Mononuclear cell (primary cell): ENCODE results near the gene DENND6B. TPM values are rescaled to one million over a fixed set of nuclear protein-coding genes. Genes with fewer than 3 reads are reported as not detected.

Source experiments
- H3K27me3 ChIP-seq: 2 replicates; pipeline ENCODE4 v1.6.0; 2011; ENCODE audit warnings: low read length, control low read depth; ENCODE audit not compliant: insufficient read depth
- H3K4me1 ChIP-seq: 2 replicates; pipeline ENCODE4 v1.5.1; 2011; ENCODE audit warnings: mild to moderate bottlenecking, low read length, control low read depth; ENCODE audit not compliant: insufficient read depth
- H3K4me3 ChIP-seq: 2 replicates; pipeline ENCODE4 v1.5.1; 2011; ENCODE audit warnings: mild to moderate bottlenecking, low read length, moderate library complexity
- H3K9me3 ChIP-seq: 2 replicates; pipeline ENCODE4 v1.5.1; 2011; ENCODE audit warnings: low read depth, mild to moderate bottlenecking, control low read depth, low read length
- total RNA-seq: library from RNA; depleted of rRNA; stranded (reverse); fragments of >200 nt; gene quantifications from one replicate; pipeline ENCODE4 v1.2.3, GENCODE V29; 2012

The DENND6B gene
- total RNA-seq, 1 donor, result 1.0 TPM

DNA sequence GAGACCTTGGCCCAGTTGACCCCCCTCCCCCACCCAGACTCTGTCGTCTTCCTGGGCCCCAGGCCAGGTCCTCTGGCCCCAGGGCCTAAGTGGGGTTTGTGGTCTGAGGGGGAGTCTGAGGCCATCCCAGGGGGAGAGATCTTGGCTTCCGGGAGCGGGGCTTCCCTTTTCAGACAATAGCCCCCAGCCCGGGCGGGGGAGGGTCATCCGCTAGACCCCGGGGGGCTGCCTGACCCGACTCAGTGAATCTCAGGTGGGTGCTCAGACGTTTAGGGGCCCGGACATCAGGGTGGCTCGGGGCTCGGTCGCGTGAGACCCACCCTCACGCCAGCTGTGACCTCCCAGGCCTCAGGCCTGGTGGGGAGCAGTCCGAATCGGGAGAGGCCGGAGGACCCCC is 57.2 kb downstream of the DENND6B start:
- Histone ChIP-seq H3K9me3 (no peaks in the 10 kb centered on the region), H3K4me1 (peaks cover 18% of the 10 kb centered on the region), H3K4me3 (no peak overlapping the region), H3K27me3 (peaks cover 17% of the 10 kb centered on the region)

DNA sequence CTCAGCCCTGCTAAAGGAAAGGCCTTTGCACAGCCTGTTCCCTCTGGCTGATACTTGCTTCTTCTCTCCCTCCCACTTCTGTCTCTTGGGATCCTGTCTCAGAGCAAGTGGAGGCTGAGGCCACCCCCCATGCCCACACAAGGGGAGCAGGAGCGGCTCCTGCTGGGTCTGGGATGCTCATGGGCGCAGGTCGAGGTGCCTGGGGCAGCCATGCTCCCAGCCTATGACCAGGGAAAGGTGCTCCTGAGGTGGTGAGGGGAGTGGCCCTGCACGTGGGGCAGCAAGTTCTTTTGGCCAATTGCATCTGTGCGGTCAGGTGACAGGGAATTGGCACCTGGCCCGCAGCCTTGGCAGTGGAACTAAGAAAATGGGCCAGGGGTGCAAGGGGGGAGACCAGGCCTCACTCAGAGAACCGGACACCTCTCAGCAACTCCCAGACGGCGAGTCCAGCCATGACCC is 58.1 kb downstream of the DENND6B start:
- Histone ChIP-seq H3K4me3 (no peak overlapping the region), H3K27me3 (peaks cover 17% of the 10 kb centered on the region), H3K4me1 (peaks cover 18% of the 10 kb centered on the region)

DNA sequence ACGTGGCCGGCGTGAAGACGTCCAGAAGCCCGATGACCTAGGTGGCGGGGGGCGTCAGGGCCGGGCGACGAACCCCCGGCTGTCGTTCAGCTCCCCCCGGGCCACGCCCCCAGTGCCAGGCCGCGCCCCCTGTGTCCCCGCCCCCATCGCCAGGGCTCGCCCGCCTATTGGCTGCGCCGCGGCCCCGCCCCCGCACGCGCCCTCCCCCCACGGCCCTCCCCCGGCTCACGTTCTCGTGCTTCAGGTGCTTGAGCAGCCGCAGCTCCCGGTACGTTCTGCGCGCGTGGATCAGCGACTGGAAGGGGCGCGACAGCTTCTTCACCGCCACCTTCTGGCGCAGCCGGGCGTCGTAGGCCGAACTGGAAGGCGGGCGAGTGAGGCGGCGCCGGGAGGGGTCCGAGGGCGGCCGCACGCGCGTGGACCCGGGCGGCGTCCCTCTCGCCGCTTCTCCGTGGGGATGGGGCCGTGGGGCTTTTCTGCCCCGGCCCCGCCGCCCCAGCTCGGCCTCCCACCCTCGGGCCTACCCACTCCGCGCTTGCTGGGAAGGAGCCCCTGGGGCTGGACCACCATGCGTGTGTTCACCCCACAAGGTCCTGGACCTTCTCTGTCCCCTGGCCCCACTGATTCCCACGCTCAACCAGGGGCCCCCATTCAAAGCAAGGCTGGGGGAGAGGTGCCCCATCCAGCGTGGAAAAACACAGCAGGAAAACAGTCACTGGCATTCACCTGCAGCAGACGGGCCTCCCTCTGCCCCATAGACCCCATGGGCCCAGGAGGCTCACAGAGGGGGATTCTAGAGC is 59.0 kb downstream of the DENND6B start:
- no peak overlapping the region for H3K4me3 ChIP-seq
- H3K27me3 ChIP-seq, result peaks cover 21% of the 10 kb centered on the region

More for the DNA sequence above, 58.1 kb downstream of the DENND6B start:
- H3K9me3 ChIP-seq, result no peaks in the 10 kb centered on the region

DNA sequence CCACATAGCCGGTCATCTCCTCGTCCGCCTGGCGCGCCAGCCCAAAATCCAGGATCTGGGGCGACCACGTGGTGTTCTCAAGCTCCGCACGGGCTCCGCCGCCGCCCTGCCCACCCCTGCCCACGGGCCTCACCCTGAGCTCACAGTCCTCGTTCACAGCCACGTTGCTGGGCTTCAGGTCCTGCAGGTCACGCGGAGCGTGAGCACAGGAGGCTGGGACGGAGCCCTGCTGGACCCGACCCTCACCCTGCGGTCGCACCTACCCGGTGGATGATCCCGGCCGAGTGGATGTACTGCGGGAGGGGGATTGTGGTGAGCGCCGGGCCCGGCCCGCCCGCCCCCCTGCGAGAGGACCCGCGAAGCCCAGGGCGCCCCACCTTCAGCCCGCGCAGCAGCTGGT is 59.8 kb downstream of the DENND6B start:
- Histone ChIP-seq H3K4me1 (peaks cover 21% of the 10 kb centered on the region), H3K27me3 (peaks cover 27% of the 10 kb centered on the region), H3K9me3 (no peaks in the 10 kb centered on the region), H3K4me3 (no peak overlapping the region)

More for the DNA sequence above, 59.0 kb downstream of the DENND6B start:
- Histone ChIP-seq H3K4me1 (peaks cover 18% of the 10 kb centered on the region), H3K9me3 (no peaks in the 10 kb centered on the region)

DNA sequence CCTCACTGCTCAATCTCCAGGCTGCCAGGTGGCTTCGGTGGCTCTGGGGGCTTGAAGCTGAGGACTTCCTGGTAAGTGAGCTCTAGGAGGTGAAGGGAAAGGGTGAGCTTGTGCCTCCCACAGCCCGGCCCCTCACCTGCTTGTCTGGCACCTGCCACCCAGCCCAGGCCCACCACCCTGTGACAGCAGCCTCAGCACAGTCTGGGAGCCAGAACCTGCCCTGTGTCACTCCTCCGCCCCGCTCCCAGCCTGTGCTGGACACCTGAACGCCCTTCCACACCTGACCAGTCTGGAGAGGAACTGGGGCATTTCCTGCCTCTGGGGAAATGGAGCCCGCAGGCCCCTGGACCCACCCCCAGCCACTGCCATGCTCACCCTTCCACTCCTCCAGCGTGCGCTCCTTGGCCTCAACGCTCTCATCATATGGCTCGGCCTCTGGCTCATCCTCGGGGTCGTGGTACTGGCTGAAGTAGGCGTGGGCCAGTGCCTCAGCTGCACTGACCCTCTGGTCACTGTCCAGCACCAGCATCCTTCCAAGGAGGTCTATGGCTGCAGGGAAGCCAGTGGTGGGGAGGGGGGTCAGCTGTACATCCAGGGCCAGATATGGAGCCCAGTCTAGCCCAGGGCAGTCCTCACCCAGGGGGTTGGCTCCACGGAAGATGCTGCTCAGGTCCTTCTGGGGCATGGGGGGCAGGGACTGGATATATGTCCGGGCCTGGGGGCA is 61.7 kb downstream of the DENND6B start:
- Histone ChIP-seq H3K27me3 (peaks cover 20% of the 10 kb centered on the region), H3K4me3 (no peak overlapping the region), H3K4me1 (peaks cover 8% of the 10 kb centered on the region), H3K9me3 (no peaks in the 10 kb centered on the region)

DNA sequence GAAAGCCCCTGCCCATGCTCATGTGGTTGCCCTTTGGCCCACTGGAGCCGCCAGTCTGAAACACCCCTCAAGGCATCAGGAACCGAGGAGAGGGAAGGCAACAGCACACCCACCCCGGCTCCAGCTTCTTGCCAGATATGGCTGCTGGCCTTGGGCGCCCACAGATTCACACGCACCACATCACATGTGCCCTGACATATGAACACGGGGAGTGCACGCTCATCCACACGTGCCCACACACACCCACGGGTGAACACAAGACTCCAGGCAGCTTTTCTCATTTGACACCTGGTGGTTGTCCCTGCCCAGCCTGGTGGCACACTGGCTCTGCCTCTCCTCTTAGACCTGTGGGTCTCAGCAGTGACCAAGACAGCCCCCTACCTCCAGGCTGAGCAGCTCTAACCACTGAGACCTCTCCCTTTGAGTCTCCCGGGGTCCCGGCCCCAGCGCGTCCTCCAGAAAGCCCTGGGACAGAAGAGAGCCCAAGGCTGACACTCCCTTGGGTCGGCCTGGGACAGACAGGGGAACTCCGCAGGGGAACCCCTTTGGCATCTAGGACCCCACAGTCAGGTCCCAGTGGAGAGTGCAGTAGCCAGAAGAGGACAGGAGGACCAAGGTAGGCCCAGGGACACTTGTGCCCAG is 62.6 kb downstream of the DENND6B start:
- H3K4me3 ChIP-seq, result no peak overlapping the region
- H3K9me3 ChIP-seq, result no peaks in the 10 kb centered on the region
- H3K4me1 ChIP-seq, result peaks cover 4% of the 10 kb centered on the region
- H3K27me3 ChIP-seq, result peaks cover 16% of the 10 kb centered on the region

DNA sequence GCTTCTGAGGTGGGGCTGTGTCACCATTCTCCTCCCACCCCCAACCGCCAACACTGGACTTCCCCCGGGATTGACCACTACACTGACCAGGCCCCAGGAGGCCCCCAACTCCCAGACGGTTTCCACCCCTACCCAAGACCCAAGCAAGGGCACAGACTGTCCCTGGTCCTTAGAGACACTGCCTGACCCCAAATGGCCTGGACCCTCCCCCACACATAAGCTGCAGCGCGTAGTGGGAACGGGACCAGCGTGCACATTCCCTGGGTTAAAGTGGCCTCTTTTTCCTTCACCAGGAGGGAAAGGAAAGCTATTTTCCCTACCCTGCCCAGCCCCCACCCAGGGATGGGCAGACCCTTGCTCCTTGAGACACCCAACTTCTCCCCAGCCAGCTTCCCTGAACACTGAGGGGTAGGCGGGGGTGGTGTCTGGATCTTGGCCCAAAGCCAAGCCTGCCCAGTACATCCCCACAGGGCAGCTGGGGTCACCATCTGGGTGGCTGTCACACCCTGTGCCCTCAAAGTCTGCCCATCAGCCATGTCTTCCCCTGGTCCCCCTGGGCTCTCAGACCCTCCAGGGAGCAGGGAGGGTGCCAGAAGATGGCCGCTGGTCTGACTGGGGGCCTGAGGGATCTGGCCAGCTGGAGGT is 63.7 kb downstream of the DENND6B start:
- H3K4me1 ChIP-seq, result peaks cover 4% of the 10 kb centered on the region
- H3K27me3 ChIP-seq, result peaks cover 13% of the 10 kb centered on the region
- no peak overlapping the region for H3K4me3 ChIP-seq
- no peaks in the 10 kb centered on the region for H3K9me3 ChIP-seq

DNA sequence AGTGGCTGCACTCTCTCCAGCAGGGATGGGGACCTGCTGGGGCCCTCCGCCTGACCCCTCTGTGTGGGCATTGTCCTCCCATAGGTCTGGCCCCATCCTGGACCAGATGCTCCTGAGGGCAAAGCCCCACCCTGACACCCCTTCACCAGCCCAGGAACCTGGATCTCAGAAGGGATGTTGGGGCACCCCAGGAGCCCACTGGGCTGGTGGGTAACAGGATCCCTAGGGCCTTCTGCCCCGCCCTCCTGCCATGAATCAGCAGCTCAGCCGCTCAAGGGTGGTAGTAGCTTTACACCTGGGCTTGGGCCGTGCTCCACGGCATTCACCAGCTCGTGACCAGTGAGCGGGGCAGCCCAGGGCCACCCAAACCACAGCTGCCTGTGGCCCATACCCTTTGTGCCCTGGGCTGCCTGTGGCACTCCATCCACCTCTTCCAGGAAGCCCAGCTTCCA is 64.3 kb downstream of the DENND6B start:
- H3K27me3 ChIP-seq, result peaks cover 13% of the 10 kb centered on the region
- no peak overlapping the region for H3K4me3 ChIP-seq
- H3K9me3 ChIP-seq, result no peaks in the 10 kb centered on the region
- peaks cover 4% of the 10 kb centered on the region for H3K4me1 ChIP-seq

DNA sequence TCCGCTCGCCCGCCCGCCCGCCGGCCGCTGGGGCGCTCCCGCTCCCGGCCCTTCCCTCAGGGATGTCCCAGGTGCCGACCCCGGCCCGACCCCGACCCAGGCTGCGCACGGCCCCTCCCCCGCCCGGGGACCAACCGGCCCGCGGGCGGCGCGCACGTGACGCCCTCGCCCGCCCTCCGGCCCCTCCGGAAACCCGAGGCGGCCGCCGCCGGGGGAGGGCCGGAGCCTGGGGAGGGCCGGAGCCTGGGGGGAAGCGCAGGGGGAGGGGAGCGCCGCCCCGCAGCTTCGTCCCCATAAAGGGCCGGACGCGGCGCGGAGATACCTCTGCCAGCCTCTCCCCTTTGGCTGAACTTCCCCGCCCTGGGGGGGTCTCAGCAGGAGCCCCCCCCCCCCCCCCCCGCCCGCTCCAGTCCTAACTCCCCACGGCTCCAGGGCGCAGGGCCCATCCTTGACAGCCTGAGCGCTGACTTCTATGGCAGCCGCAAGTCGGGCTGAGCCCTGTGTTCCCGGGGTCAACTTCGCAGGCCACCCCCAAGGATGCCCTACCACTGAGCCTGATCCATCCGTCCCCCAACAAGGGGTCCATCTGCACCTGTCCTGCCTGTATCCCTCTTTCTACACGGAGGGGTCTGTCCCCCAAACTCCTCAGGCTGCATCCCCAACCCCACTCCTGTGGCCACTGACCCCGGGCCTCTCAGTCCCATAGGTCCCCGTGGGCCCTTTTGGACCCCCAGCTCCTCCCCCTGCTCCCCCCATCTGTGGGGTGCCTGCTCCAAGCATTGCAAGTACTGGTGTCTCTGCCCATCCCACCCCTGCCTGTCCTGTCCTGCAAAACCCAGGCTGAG is 65.0 kb downstream of the DENND6B start, which contains the start of gene MAPK12:
TSS of gene MAPK12 (minus strand) at position 69 of the 845 bp plus-strand sequence. CDS start 174 bp downstream, outside the sequence.
- H3K9me3 ChIP-seq, result no peaks in the 10 kb centered on the region
- H3K4me3 ChIP-seq, result no peak within 1 kb of the TSS
- peaks cover 13% of the 10 kb centered on the region for H3K27me3 ChIP-seq
- peaks cover 4% of the 10 kb centered on the region for H3K4me1 ChIP-seq

DNA sequence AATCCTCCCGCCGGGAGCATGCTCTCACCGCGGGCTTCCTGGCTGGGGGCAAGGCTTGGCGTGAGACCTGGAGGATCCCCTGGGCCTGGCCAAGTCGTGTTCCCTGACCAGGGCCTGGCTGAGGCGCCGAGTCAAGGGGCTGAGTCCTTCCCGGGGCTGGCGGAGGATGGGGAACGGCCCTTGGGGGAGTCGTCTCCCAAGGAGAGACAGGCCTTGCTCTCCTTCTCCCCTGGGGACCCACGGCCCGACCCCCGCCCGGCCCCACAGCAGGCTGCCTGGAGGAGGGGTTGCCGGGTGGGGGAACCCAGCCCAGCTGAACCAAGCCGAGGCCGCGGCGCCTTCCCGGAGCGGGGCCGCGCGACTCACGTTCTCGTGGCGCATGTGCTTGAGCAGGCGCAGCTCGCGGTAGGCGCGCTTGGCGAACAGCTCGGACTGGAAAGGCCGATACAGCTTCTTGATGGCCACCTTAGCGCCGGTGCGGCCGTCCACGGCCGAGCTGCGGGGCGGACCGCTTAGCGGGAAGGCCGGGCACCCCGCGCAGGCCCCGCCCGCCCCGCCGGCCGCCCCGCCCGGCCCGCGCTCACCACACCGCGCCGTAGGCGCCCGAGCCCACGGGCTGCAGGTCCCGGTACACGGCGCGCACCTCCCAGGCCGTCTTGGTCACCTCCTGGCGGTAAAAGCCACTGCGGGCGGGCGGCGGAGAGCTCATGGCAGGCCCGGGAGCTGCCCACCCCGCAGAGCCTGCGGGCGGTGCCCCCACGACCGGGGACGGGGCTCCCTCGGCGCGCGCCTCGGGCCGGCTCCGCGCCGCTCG is 65.8 kb downstream of the DENND6B start:
- peaks cover 4% of the 10 kb centered on the region for H3K4me1 ChIP-seq
- no peaks in the 10 kb centered on the region for H3K9me3 ChIP-seq
- H3K27me3 ChIP-seq, result peaks cover 13% of the 10 kb centered on the region
- H3K4me3 ChIP-seq, result no peak overlapping the region

DNA sequence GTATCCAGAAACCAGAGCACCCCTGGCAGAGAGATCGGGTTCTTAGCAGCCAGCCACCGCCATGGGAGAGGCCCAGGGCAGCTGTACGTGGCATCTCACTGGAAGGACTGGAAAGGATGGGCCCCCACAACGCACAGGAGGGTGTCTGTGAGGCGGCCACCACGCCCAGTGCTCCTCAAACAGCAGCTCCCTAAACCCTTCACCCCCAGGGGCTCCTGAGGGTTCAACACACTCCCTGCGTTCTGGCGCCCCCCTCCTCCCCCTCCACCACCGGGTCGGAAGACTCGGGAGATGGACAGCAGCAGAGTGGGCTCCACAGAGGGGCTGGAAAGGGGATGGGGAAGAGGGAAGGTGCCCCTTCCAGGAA is 66.4 kb downstream of the DENND6B start:
- H3K9me3 ChIP-seq, result no peaks in the 10 kb centered on the region
- peaks cover 13% of the 10 kb centered on the region for H3K27me3 ChIP-seq
- peaks cover 4% of the 10 kb centered on the region for H3K4me1 ChIP-seq
- H3K4me3 ChIP-seq, result no peak overlapping the region

DNA sequence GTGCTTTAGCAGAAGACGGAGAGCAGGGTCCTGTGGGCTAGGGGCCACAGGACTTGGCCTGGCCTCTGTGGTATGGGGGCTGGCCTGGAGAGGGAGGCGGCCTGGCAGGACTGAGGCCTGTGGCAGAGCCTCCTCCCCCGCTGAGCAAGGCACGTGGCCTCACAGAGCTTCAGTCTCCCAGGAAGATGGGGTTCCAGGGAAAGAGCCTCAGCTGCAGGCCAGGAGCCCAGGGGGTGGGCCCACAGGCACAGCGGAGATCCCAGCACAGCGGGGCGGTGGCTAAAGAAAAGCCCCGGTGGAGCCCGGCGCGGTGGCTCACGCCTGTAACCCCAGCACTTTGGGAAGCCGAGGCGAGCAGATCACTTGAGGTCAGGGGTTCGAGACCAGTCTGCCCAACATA is 67.5 kb downstream of the DENND6B start:
- no peak overlapping the region for H3K4me3 ChIP-seq
- peaks cover 13% of the 10 kb centered on the region for H3K27me3 ChIP-seq
- no peaks in the 10 kb centered on the region for H3K9me3 ChIP-seq
- peaks cover 4% of the 10 kb centered on the region for H3K4me1 ChIP-seq
